NCI-H2196 (cell line): Measurements from ENCODE around the gene MAGEA9.
"Not testable (repeated sequence)": the region's sequence is repeated elsewhere in the genome, so short reads cannot be mapped to it uniquely, and the experiment has no call there.

Source experiments
- DNase-seq: peaks from one replicate; lab custom pipeline; 2025; ENCODE audit not compliant: unreplicated experiment; lab: John Stamatoyannopoulos, UW

The MAGEA9 gene

DNA sequence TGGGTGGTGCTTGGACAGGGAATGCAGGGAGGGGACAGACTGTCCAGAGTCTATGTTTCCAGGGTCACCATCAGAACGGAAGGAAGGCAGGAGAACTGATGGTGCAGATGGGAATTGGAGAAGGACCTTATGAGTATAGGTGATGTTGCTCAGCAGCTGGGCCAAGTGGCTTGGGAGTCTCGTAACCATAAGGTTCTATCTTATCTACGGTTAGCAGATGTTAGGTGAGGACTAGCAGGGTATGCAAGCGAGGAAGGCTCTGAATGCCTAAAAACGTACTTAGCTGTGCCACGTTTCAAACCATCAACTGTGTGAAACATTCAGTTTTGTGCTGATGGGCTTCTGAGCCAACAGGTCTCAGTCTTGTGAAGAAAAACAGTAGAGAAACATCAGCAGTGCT, 22.4 kb downstream of the MAGEA9 start:
- DNase-seq = no peak

DNA sequence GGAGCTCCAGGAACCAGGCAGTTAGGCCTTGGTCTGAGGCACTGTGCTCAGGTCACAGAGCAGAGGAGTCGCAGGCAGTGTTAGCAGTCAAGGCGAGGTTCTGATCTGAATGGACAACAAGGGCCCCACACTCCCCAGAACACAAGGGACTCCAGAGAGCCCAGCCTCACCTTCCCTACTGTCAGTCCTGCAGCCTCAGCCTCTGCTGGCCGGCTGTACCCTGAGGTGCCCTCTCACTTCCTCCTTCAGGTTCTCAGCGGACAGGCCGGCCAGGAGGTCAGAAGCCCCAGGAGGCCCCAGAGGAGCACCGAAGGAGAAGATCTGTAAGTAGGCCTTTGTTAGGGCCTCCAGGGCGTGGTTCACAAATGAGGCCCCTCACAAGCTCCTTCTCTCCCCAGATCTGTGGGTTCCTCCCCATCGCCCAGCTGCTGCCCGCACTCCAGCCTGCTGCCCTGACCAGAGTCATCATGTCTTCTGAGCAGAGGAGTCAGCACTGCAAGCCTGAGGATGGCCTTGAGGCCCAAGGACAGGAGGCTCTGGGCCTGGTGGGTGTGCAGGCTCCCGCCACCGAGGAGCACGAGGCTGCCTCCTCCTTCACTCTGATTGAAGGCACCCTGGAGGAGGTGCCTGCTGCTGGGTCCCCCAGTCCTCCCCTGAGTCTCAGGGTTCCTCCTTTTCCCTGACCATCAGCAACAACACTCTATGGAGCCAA, 26.2 kb downstream of the MAGEA9 start:
- DNase-seq = no peak

DNA sequence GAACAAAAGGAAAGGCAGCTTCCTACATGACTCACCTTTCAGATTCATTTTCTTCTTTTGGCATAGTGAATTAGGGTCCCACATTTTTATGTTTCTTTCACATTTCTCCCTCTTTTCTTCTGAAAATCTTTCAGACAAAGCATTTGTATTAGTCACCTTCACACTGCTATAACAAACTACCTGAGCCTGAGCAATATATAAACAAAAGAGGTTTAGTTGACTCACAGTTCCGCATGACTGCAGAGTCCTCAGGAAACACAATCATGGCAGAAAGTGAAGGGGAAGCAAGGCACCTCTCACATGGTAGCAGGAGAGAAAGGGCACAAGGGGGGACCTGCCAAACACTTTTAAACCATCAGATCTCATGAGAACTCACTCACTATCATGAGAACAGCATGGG, 36.9 kb downstream of the MAGEA9 start:
- DNase-seq = no peak

DNA sequence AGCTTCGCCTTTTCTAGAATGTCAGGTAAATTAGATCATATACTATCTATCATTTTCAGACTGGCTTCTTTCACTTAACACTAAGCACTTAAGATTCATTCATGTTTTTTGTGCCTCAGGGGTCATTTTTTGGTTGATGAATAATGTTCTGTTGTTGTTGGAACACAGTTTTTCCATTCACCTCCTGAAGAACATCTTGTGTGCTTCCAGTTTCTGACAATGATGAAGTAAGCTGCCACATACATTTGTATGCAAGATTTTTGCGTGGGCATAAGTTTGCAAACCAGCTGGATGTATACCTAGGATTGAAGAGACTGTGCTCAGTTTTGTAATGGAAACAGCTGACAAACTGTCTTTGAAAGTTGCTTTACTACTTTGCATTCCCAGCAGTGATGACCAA, 37.6 kb downstream of the MAGEA9 start:
- DNase-seq = no peak

DNA sequence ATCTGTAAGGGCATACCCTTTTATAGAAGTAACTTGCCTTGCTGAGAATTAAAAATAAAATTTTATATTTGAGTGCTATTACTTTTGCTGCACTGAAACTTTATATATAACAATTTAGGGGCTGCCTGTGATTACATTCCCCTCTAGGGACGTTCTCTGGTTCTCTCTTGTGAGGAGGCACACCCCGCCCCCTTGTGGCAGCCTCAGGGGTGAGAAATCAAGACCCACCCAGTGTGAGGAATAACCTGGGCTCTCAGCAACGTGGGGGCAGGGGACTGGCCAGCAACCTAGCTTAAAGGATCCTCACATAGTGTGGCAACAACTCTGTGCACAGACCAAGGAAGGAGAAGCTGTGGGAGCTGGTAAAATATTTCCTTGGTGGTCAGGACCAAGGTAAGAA, 43.7 kb downstream of the MAGEA9 start:
- peak; percentile 1 for DNase-seq

DNA sequence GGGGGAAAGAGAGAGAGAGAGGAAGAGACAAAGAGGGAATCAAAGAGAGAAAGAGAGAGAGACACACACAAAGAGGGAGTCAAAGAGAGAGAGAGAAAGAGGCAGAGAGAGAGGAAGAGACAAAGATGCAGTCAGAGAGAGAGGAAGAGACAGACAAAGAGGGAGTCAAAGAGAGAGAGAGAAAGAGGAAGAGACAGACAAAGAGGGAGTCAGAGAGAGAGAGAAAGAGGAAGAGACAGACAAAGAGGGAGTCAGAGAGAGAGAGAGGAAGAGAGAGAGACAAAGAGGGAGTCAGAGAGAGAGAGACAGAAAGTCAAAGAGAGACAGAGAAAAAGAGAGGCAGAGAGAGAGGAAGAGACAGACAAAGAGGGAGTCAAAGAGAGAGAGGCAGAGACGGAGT, 45.5 kb downstream of the MAGEA9 start:
- no peak for DNase-seq

DNA sequence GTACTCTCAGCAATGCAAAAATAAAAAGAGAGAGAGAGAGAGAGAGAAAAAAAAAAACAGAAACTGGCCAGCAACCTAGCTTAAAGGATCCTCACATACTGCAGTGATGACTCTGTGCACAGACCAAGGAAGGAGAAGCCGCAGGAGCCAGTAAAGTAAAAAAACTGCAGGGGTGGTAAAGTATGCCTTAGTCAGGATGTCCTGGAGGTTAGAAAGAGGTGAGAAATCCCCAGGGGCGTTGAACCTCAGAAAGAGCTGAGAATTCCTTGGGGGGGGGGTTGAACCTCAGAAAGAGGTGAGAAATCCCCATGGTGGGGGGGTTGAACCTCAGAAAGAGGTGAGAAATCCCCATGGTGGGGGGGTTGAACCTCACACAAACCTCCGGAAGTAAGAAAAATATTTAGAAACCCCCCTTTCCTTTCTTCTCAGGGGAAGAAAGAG, 48.0 kb downstream of the MAGEA9 start:
- no peak for DNase-seq

DNA sequence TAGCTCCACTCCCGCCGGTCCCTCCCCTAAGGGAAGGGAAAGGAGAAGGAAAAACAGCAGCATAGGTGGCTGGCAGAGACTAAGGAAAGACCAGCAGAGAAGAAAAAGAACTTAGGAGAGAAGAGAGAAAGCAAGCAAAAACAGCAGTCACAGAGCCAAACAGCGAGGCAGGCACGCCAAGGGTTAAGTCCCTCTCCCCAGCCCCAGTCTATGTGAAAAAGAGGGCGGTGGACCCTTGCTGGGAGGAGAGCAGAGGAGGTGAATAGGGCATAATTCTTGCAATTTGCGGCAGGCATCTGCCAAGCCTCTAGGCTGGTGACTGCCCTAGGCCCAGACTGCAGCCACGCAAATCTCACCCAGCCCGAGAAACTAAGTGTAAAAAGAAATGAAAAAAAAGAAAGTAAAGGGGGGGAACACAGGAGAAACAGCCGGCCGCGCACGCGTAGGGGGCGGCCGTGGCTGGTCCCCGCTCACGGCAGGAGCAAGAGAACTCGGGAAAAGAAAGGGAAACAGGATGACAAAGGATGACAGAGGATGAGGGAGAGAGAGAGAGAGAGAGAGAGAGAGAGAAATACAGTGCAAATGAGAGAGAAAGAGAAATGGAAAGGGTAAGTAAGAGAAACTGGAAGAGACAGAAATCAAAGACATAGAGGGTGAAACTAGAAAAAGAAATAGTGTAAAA, 48.6 kb downstream of the MAGEA9 start:
- DNase-seq = no peak

DNA sequence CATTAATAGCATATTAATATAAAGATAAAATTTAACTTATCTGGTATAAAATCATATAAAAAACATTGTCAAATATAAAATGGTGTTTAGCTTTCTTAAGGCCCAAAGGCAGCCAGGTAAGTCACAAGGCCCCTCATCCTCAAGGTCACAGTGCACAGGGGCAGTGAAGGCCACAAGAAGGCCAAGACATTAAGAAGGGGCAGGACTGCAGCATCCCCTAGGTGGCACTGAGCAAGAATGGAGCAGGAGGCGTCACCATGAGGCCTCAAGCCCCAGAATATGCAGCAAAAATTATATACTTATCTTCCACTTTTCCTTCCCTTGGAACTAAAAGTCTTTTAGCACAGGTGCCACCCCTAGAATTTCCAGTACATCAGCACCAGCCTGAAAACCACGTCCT, 49.7 kb downstream of the MAGEA9 start:
- no peak for DNase-seq

DNA sequence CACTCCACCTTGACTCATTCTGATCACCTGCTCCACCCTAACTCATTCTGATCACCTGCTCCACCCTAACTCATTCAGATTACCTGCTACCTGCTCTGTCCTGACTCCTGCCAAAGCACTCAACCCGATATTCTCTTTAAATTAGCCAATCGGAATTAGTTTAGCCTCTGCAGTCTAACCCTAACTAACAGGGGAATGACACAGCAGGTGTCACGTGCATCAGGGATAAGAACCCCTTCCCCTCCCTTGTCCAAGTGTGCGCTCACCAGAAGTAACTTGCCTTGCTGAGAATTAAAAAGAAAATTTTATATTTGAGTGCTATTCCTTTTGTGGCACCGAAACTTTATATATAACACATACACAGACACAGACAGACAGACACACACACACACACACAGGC, 55.0 kb downstream of the MAGEA9 start:
- not testable (repeated sequence) for DNase-seq

DNA sequence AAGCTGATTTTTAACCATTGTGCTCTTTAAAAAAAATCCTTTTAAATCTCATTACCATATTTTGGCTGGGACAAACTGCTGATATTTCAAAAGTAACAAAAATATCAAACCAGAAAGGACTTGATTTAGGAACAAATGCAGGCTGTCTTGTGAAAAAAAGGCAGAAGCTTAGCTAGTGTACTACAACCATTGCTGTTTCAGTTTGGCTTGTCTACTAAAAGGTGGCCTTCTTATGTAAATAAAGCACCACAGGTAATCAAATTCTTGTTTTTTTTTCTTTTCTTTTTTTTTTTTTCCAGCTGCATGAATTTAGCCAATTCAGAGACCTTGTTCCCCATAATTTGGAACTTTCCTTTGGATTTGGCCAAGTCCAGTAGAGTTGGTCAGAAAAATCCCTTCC, 55.4 kb downstream of the MAGEA9 start:
- no peak for DNase-seq
